Measurements from ENCODE around the gene VGLL4.
"Not testable (repeated sequence)": the region's sequence is repeated elsewhere in the genome, so short reads cannot be mapped to it uniquely, and the experiment has no call there.

Gene VGLL4

GRCh38 chr3:11514191-11514821 lies 129.4 kb downstream of the VGLL4 start:
- WGBS (ENCODE audit: insufficient coverage, insufficient read length) = no CpG with 5 or more reads among the region's 7 CpGs
- no peak for DNase-seq (ENCODE audit: low read depth, low spot score)
- H3K27me3 ChIP-seq (ENCODE audit: control insufficient read depth, insufficient read depth, low read length) = no peaks in the 10 kb centered on the region
- no peaks in the 10 kb centered on the region for H3K9me3 ChIP-seq (ENCODE audit: control insufficient read depth, insufficient read depth, low read length)
- no peak overlapping the region for H3K27ac ChIP-seq (ENCODE audit: low read length)
- H3K36me3 ChIP-seq (ENCODE audit: control insufficient read depth, insufficient read depth, low read length) = no peaks in the 10 kb centered on the region
- H3K4me3 ChIP-seq (ENCODE audit: low read length) = no peak overlapping the region
- no peaks in the 10 kb centered on the region for H3K4me1 ChIP-seq (ENCODE audit: control insufficient read depth, insufficient read depth, low read length)

- WGBS (ENCODE audit: insufficient coverage, insufficient read length) = no CpG with 5 or more reads among the region's 3 CpGs
- Histone ChIP-seq H3K36me3 (ENCODE audit: control insufficient read depth, insufficient read depth, low read length) (no peaks in the 10 kb centered on the region), H3K9me3 (ENCODE audit: control insufficient read depth, insufficient read depth, low read length) (no peaks in the 10 kb centered on the region), H3K27ac (ENCODE audit: low read length) (no peak overlapping the region), H3K27me3 (ENCODE audit: control insufficient read depth, insufficient read depth, low read length) (no peaks in the 10 kb centered on the region), H3K4me3 (ENCODE audit: low read length) (no peak overlapping the region), H3K4me1 (ENCODE audit: control insufficient read depth, insufficient read depth, low read length) (no peaks in the 10 kb centered on the region)
- DNase-seq (ENCODE audit: low read depth, low spot score) = no peak
Measured at GRCh38 chr3:11513817-11514135, 129.9 kb downstream of the VGLL4 start.

DNA sequence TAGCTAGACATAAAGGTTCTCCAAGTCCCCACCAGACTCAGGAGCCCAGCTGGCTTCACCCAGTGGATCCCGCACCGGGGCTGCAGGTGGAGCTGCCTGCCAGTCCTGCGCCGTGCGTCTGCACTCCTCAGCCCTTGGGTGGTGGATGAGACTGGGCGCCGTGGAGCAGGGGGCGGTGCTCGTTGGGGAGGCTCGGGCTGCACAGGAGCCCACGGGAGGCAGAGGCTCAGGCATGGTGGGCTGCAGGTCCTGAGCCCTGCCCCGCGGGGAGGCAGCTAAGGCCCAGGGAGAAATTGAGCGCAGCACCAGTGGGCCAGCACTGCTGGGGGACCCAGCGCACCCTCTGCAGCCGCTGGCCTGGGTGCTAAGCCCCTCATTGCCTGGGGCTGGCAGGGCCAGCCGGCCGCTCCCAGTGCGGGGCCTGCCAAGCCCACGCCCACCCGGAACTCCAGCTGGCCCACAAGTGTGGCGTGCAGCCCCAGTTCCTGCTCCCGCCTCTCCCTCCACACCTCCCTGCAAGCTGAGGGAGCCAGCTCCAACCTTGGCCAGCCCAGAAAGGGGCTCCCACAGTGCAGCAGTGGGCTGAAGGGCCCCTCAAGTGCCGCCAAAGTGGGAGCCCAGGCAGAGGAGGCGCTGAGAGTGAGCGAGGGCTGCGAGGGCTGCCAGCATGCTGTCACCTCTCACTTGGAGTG lies 130.4 kb downstream of the VGLL4 start:
- not testable (repeated sequence) for H3K4me3 ChIP-seq (ENCODE audit: low read length); H3K36me3 ChIP-seq (ENCODE audit: control insufficient read depth, insufficient read depth, low read length); H3K4me1 ChIP-seq (ENCODE audit: control insufficient read depth, insufficient read depth, low read length); H3K9me3 ChIP-seq (ENCODE audit: control insufficient read depth, insufficient read depth, low read length); H3K27me3 ChIP-seq (ENCODE audit: control insufficient read depth, insufficient read depth, low read length); H3K27ac ChIP-seq (ENCODE audit: low read length); DNase-seq (ENCODE audit: low read depth, low spot score)
- WGBS (ENCODE audit: insufficient coverage, insufficient read length) = no CpG with 5 or more reads among the region's 27 CpGs

GRCh38 chr3:11511606-11512005 lies 132.1 kb downstream of the VGLL4 start:
- H3K27me3 ChIP-seq (ENCODE audit: control insufficient read depth, insufficient read depth, low read length); H3K9me3 ChIP-seq (ENCODE audit: control insufficient read depth, insufficient read depth, low read length); DNase-seq (ENCODE audit: low read depth, low spot score); H3K4me1 ChIP-seq (ENCODE audit: control insufficient read depth, insufficient read depth, low read length); H3K4me3 ChIP-seq (ENCODE audit: low read length); H3K36me3 ChIP-seq (ENCODE audit: control insufficient read depth, insufficient read depth, low read length); H3K27ac ChIP-seq (ENCODE audit: low read length): not testable (repeated sequence)
- WGBS (ENCODE audit: insufficient coverage, insufficient read length) = no CpG with 5 or more reads among the region's 20 CpGs

- no peaks in the 10 kb centered on the region for H3K9me3 ChIP-seq (ENCODE audit: control insufficient read depth, insufficient read depth, low read length)
- H3K36me3 ChIP-seq (ENCODE audit: control insufficient read depth, insufficient read depth, low read length) = no peaks in the 10 kb centered on the region
- H3K27me3 ChIP-seq (ENCODE audit: control insufficient read depth, insufficient read depth, low read length) = no peaks in the 10 kb centered on the region
- no CpG with 5 or more reads among the region's 5 CpGs for WGBS (ENCODE audit: insufficient coverage, insufficient read length)
- H3K4me3 ChIP-seq (ENCODE audit: low read length) = no peak overlapping the region
- no peak overlapping the region for H3K27ac ChIP-seq (ENCODE audit: low read length)
- no peak for DNase-seq (ENCODE audit: low read depth, low spot score)
- H3K4me1 ChIP-seq (ENCODE audit: control insufficient read depth, insufficient read depth, low read length) = 0 out of 2 replicates have a peak, but pooled peaks cover 2% of the 10 kb centered on the region
Measured at GRCh38 chr3:11510356-11510755, 133.4 kb downstream of the VGLL4 start.

- Histone ChIP-seq H3K36me3 (ENCODE audit: control insufficient read depth, insufficient read depth, low read length) (no peaks in the 10 kb centered on the region), H3K27ac (ENCODE audit: low read length) (no peak overlapping the region), H3K4me3 (ENCODE audit: low read length) (no peak overlapping the region), H3K27me3 (ENCODE audit: control insufficient read depth, insufficient read depth, low read length) (no peaks in the 10 kb centered on the region), H3K4me1 (ENCODE audit: control insufficient read depth, insufficient read depth, low read length) (0 out of 2 replicates have a peak, but pooled peaks cover 2% of the 10 kb centered on the region), H3K9me3 (ENCODE audit: control insufficient read depth, insufficient read depth, low read length) (no peaks in the 10 kb centered on the region)
- WGBS (ENCODE audit: insufficient coverage, insufficient read length) = no CpG with 5 or more reads among the region's 5 CpGs
- DNase-seq (ENCODE audit: low read depth, low spot score) = no peak
Measured at GRCh38 chr3:11510001-11510340, 133.7 kb downstream of the VGLL4 start.

DNA sequence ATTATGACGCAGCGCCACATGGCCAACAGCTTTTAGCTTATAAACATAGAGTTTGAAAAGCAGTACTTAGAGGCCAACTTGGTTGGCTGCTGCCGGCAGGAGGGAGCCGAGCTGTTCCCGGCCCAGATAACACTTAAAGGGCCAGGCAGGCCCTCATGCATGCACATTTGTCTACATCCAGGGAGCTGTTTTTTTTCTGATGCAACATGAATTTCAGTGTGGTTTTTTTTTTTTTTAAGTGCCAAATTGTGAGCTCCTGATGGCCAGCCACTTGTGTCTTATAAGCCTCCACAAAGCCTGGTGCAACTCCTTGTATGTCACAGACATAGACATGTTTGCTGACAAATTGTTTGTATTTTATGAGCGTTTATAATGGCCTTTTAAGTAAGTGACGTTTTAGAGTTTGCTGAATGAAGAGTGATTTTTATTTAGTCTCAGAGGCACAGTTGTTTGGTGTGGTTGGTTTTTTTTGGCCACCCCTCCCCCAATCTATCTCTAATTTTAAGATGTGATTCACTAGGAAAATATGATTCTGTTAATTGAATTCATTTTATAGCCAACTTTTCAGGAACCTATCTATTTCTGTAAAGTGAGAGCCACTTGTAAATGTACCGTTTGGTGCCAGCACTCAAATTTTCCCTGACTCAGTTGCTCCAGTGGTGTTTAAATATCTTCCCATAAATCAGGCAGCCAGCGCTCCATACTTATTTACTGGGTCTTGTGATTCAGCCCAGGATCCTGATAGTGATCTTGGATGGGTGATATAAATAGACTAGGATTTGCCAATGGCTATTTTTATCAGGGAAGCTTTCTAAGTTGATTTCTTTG lies 134.3 kb downstream of the VGLL4 start:
- no peak for DNase-seq (ENCODE audit: low read depth, low spot score)
- WGBS (ENCODE audit: insufficient coverage, insufficient read length) = 100% methylated on average over 2 of the region's 9 CpGs
- Histone ChIP-seq H3K27me3 (ENCODE audit: control insufficient read depth, insufficient read depth, low read length) (no peaks in the 10 kb centered on the region), H3K27ac (ENCODE audit: low read length) (no peak overlapping the region), H3K4me3 (ENCODE audit: low read length) (no peak overlapping the region), H3K36me3 (ENCODE audit: control insufficient read depth, insufficient read depth, low read length) (no peaks in the 10 kb centered on the region), H3K4me1 (ENCODE audit: control insufficient read depth, insufficient read depth, low read length) (0 out of 2 replicates have a peak, but pooled peaks cover 2% of the 10 kb centered on the region), H3K9me3 (ENCODE audit: control insufficient read depth, insufficient read depth, low read length) (no peaks in the 10 kb centered on the region)

- H3K4me1 ChIP-seq (ENCODE audit: control insufficient read depth, insufficient read depth, low read length) = 0 out of 2 replicates have a peak, but pooled peaks cover 2% of the 10 kb centered on the region
- no peaks in the 10 kb centered on the region for H3K36me3 ChIP-seq (ENCODE audit: control insufficient read depth, insufficient read depth, low read length)
- H3K4me3 ChIP-seq (ENCODE audit: low read length) = no peak overlapping the region
- no peaks in the 10 kb centered on the region for H3K9me3 ChIP-seq (ENCODE audit: control insufficient read depth, insufficient read depth, low read length)
- DNase-seq (ENCODE audit: low read depth, low spot score) = no peak
- no peak overlapping the region for H3K27ac ChIP-seq (ENCODE audit: low read length)
- no CpG with 5 or more reads among the region's 5 CpGs for WGBS (ENCODE audit: insufficient coverage, insufficient read length)
- H3K27me3 ChIP-seq (ENCODE audit: control insufficient read depth, insufficient read depth, low read length) = no peaks in the 10 kb centered on the region
Measured at GRCh38 chr3:11508346-11509172, 135.2 kb downstream of the VGLL4 start.

DNA sequence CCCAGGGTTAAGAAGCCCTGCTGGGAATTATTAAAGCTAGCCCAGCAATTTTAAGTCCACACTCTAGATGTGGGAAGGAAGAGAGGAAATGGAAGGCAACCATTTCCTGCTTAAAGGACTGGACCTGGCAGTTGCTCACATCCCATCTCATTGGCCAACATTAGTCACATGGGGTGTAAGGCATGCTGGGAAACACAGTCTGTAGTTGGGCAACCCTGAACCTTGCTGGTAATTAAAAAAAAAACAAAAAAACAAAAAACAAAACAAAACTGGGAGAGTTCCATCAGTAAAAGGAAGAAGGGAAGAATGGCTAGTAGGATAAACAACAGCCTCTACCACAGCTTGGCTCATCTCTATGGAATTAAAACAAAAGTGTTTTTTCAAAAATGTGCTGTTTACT lies 136.0 kb downstream of the VGLL4 start:
- H3K36me3 ChIP-seq (ENCODE audit: control insufficient read depth, insufficient read depth, low read length) = no peaks in the 10 kb centered on the region
- no peaks in the 10 kb centered on the region for H3K27me3 ChIP-seq (ENCODE audit: control insufficient read depth, insufficient read depth, low read length)
- H3K4me3 ChIP-seq (ENCODE audit: low read length) = no peak overlapping the region
- H3K4me1 ChIP-seq (ENCODE audit: control insufficient read depth, insufficient read depth, low read length) = 0 out of 2 replicates have a peak, but pooled peaks cover 2% of the 10 kb centered on the region
- H3K27ac ChIP-seq (ENCODE audit: low read length) = no peak overlapping the region
- DNase-seq (ENCODE audit: low read depth, low spot score) = no peak
- no peaks in the 10 kb centered on the region for H3K9me3 ChIP-seq (ENCODE audit: control insufficient read depth, insufficient read depth, low read length)

Data from iPS DF 6.9 (cell line).